ENCODE measurements around the gene SLC15A4. TPM values are rescaled to one million over a fixed set of nuclear protein-coding genes. Genes with fewer than 3 reads are reported as not detected.

Gene SLC15A4
- total RNA-seq, 1 donor, result 54.0 TPM

- TF ChIP-seq, protein P1, sequence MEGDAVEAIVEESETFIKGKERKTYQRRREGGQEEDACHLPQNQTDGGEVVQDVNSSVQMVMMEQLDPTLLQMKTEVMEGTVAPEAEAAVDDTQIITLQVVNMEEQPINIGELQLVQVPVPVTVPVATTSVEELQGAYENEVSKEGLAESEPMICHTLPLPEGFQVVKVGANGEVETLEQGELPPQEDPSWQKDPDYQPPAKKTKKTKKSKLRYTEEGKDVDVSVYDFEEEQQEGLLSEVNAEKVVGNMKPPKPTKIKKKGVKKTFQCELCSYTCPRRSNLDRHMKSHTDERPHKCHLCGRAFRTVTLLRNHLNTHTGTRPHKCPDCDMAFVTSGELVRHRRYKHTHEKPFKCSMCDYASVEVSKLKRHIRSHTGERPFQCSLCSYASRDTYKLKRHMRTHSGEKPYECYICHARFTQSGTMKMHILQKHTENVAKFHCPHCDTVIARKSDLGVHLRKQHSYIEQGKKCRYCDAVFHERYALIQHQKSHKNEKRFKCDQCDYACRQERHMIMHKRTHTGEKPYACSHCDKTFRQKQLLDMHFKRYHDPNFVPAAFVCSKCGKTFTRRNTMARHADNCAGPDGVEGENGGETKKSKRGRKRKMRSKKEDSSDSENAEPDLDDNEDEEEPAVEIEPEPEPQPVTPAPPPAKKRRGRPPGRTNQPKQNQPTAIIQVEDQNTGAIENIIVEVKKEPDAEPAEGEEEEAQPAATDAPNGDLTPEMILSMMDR (IDR thresholded peaks at IDR 0.05; ENCODE audit: insufficient read depth, low read length), result no peak
- no peak for DNase-seq (ENCODE audit: low read depth)
- no peak overlapping the region for H3K4me3 ChIP-seq (ENCODE audit: low read depth, low read length)
Observed at GRCh38 chr12:128772249-128772648, 51.5 kb downstream of the SLC15A4 start.

GRCh38 chr12:128771681-128772080, 52.1 kb downstream of the SLC15A4 start:
- no peak for DNase-seq (ENCODE audit: low read depth)
- no peak overlapping the region for H3K4me3 ChIP-seq (ENCODE audit: low read depth, low read length)
- TF ChIP-seq, protein P1 (IDR thresholded peaks at IDR 0.05; ENCODE audit: insufficient read depth, low read length), result no peak

GRCh38 chr12:128767518-128767917, 56.2 kb downstream of the SLC15A4 start:
- TF ChIP-seq, protein P1 (IDR thresholded peaks at IDR 0.05; ENCODE audit: insufficient read depth, low read length), result no peak
- DNase-seq (ENCODE audit: low read depth), result no peak
- no peak overlapping the region for H3K4me3 ChIP-seq (ENCODE audit: low read depth, low read length)

- no peak for DNase-seq (ENCODE audit: low read depth)
- TF ChIP-seq, protein P1 (IDR thresholded peaks at IDR 0.05; ENCODE audit: insufficient read depth, low read length), result no peak
- no peak overlapping the region for H3K4me3 ChIP-seq (ENCODE audit: low read depth, low read length)
Observed at GRCh38 chr12:128766738-128767501, 56.8 kb downstream of the SLC15A4 start.

- DNase-seq (ENCODE audit: low read depth), result no peak
- TF ChIP-seq, protein P1 (IDR thresholded peaks at IDR 0.05; ENCODE audit: insufficient read depth, low read length), result no peak
- no peak overlapping the region for H3K4me3 ChIP-seq (ENCODE audit: low read depth, low read length)
Observed at GRCh38 chr12:128763395-128763794, 60.4 kb downstream of the SLC15A4 start.

DNA sequence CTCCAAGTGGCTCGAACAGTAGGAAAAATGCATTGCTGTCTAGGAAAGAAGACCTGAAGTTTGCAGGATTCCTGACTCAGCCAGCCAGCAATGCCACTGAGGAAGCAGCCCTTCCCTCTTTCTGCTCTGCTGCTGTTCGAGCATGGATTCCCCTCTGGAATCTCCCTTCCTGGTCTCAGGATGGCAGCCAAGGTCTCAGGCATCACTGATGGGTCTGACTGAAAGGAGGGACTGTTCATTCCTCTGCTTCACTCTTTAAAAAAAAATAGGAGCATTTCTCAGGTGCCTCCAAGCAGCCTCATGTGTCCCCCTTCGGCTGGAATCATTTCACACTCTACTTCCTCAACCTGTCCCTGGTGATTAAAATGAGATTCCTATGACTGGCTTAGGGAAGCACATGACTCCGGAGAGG, 62.4 kb downstream of the SLC15A4 start:
- TF ChIP-seq, protein P1 (IDR thresholded peaks at IDR 0.05; ENCODE audit: insufficient read depth, low read length), result no peak
- DNase-seq (ENCODE audit: low read depth), result no peak
- no peak overlapping the region for H3K4me3 ChIP-seq (ENCODE audit: low read depth, low read length)

GRCh38 chr12:128755566-128755965, 68.2 kb downstream of the SLC15A4 start:
- TF ChIP-seq, protein P1 (IDR thresholded peaks at IDR 0.05; ENCODE audit: insufficient read depth, low read length), result no peak
- DNase-seq (ENCODE audit: low read depth), result no peak
- no peak overlapping the region for H3K4me3 ChIP-seq (ENCODE audit: low read depth, low read length)
